NCI-H1105 treated with DMSO at 0.1 percent for 48 hours (cell line): ENCODE results near the gene STARD8.

ENCODE experiments used
- DNase-seq: peaks from one replicate; lab custom pipeline; 2025; lab: John Stamatoyannopoulos, UW

STARD8 gene

DNA sequence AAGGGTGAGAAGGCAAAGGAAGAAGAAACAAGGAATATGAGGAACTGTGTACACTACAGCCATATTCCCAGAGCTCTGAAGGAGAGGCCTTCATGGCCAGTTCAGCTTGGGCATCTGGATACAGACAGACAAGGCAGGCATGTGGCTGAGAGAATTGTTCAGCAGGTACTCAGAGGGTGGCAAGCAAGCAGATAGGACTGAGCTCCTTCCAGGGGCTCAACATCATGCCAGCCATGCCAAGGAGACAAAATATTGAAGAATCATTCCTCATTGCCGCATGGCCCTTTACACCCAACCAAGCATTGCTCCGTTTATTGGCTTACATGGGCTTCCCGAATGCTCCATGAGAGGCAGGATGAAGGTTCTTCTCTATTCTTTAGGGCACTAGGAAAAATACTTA is 102.8 kb downstream of the STARD8 start:
- no peak for DNase-seq

GRCh38 chrX:68751372-68751771 is 103.9 kb downstream of the STARD8 start:
- DNase-seq, result no peak

DNA sequence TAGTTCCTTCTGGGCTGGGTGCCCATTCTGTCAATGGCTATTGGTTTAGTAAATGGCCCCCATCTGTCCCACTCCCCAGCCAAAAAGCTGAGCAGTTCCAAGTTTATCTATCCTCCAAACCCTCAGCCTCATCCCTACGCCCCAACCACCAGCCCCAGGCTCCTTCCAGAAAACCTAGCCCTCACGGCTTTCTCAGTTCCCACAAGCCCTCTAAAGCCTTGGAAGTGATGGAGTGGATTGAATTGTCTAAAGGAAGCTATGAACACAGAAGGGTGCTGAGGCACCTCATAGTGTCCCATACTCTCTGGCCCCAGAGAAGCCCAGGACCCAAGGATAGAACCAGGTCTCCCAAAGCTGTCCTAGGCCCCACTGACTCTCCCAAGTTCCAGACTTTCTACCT is 105.8 kb downstream of the STARD8 start:
- DNase-seq, result no peak

GRCh38 chrX:68754406-68754805 is 106.9 kb downstream of the STARD8 start:
- no peak for DNase-seq

DNA sequence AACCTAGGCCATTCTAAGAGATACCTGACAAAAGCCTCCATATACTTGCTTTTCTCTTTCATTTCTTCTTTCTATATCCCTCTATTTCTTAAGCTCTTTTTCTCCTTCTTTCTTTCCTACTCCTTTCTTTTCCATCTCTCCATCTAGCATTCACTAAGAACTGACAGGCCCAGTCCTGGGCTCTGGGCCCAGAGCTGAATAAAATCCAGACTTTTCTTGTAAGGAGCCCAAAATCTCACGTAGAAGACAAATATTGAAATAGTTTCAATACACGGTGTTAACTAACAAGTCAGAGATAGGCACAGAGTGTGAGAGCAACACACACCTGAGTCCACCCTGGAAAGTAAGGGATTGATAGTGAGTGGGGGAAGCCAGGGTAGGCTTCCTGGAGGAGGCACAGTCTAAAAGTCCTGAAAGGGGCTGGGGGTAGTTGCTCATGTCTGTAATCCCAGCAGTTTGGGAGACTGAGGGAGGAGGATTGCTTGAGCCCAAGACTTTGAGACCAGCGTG is 108.2 kb downstream of the STARD8 start:
- no peak for DNase-seq

DNA sequence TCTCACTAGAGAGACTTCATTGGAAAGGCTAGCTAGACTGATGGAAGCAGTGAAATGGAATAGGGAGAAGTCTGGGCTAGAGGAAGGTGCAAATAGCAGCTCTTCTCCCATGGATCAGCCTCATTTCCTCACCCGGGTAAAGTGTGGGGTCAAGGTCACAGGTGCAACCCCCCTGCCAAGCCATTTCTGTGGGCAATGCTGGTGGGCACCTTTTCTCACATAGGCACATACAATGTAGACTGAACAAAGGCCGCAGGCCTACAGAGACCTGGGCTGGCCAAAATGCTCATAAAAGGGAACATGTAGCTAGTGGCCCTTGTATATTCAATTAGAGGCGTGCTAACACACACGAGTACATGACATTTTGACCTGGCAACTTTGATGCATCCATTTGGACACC is 109.9 kb downstream of the STARD8 start:
- DNase-seq, result no peak

DNA sequence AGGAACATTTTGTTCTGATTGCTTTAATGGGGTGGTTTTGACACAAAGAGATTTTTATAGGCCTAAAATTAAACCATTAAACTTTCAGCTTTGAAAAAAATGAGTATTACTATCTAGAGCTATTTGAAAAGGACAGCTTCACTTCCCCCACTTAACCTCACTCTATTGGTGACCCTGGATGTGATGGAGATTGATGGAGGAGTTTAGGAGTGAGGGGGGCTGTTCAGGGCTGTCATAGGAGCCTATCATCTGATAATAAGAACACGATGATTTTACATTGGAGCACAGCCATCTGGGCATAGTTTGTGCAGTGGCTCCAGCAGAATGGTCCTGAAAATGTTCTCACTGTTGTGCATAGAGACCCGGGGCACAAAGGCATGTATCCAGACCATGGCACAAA is 110.3 kb downstream of the STARD8 start:
- DNase-seq, result no peak

- no peak for DNase-seq
Observed at GRCh38 chrX:68758671-68759070, 111.2 kb downstream of the STARD8 start.

DNA sequence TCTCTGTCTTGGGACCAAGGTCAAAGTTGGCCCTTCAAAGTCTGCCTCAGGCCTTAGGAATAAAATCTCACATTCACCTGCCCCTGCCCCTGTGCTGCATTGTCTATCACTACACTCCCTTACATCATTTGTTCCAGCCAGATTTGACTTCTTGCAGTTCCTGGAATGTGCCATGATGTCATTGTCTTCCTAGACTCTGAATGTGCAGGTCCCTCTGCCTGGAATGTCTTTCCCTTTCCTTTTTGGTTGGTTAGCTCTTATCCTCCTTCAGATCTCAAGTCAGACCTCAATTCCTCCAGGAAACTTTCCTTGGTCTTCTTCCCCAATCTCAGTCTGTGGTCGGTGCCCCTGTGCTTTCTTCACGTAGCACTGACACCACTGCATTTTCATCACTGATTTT is 113.6 kb downstream of the STARD8 start:
- no peak for DNase-seq

DNA sequence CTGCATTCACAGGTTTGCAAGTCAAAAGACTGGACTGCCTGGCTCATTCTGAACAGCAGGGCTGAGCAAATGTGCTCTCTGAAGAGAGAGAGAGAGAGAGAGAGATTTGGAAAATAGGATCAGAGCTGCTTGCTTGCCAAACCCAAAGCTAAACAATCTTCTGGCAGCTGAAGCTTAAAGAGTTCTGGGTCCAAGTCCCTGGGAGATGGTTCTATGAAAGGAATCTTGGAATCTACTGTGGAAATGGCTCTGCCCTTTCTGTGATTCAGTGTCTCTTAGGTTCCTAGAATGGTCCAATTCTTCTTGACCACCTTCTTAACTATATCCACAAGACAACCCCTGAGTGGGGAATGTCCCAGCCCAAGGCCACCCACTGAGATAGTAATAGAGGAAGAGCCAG is 115.3 kb downstream of the STARD8 start:
- DNase-seq, result no peak

DNA sequence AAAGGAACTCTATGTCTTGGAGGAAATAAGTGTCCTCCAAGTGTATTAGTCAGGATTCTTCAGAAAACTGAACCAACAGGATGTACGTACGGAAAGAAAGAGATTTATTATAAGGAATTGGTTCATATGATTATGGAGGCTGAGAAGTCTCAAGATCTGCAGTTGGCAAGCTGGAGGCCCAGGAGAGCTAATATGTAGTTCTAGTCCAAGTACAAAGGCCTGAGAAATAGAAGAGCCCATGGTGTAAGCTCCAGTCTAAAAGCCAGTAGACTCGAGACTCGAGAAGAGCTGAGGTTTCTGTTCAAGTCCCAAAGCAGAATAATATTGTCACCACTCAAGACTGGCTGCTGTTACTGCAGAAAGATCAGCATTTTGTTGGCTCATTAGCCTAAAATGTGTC is 116.0 kb downstream of the STARD8 start:
- no peak for DNase-seq
